Type B pancreatic cell (in vitro differentiated cells): ENCODE results near the gene RAG2. TPM values are rescaled to one million over a fixed set of nuclear protein-coding genes. Genes with fewer than 3 reads are reported as not detected.

Experiments
- DNase-seq: peaks from one replicate; pipeline ENCODE4 v3.0.0; 2021; ENCODE audit warnings: mixed read lengths; ENCODE audit not compliant: unreplicated experiment; ENCODE audit errors: extremely low spot score
- H3K27ac Mint-ChIP-seq: 2 replicates; pipeline ENCODE4 v1.8.0; 2021; ENCODE audit warnings: mild to moderate bottlenecking, mixed read lengths
- H3K27me3 Mint-ChIP-seq: 2 replicates; pipeline ENCODE4 v1.8.0; 2021; ENCODE audit warnings: mixed read lengths
- H3K36me3 Mint-ChIP-seq: 2 replicates; pipeline ENCODE4 v1.8.0; 2021; ENCODE audit warnings: mixed read lengths
- H3K4me1 Mint-ChIP-seq: one replicate; pipeline ENCODE4 v1.8.0; 2021; ENCODE audit warnings: mixed read lengths; ENCODE audit not compliant: unreplicated experiment
- H3K4me3 Mint-ChIP-seq: 2 replicates; pipeline ENCODE4 v1.8.0; 2021; ENCODE audit warnings: mild to moderate bottlenecking, mixed read lengths
- H3K9me3 Mint-ChIP-seq: 2 replicates; pipeline ENCODE4 v1.8.0; 2021; ENCODE audit warnings: mixed read lengths
- total RNA-seq: library from RNA; stranded (reverse); gene quantifications from 2 replicates; pipeline ENCODE4 v1.2.1, GENCODE V29; 2021; ENCODE audit warnings: low replicate concordance
- TF ChIP-seq, protein P1 (sequence below): fragments of 200-600 bp; sonication (generic); conservative IDR thresholded peaks from 2 replicates; pipeline ENCODE4 v1.5.0; 2021; ENCODE audit warnings: antibody characterized with exemption, mild to moderate bottlenecking

Gene RAG2
- total RNA-seq, 1 donor from 2014 or later, result not detected

DNA sequence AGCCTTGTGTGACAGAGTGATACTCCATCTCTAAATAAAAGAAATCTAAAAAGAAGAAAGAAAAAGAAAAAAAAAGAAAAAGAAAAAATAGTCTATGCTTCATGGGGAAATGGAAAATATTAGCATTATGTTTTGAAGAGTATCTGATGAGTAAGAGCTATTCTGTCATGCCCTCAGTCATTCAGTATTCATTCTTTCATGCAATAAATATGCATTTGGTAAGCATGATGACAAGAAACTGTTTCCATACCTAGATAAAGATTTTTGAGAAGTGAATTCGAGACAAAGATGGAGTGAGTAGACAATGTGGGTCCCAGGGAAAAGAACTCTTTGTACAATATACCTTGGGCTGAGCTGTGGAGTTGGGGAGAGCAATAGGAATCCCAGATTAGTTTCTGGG is 9.9 kb downstream of the RAG2 start:
- DNase-seq, result no peak
- no peaks in the 10 kb centered on the region for H3K4me1 Mint-ChIP-seq
- H3K27ac Mint-ChIP-seq, result no peak overlapping the region
- H3K27me3 Mint-ChIP-seq, result peaks cover 79% of the 10 kb centered on the region
- no peaks in the 10 kb centered on the region for H3K9me3 Mint-ChIP-seq
- no peak overlapping the region for H3K4me3 Mint-ChIP-seq
- no peaks in the 10 kb centered on the region for H3K36me3 Mint-ChIP-seq
- TF ChIP-seq, protein P1, sequence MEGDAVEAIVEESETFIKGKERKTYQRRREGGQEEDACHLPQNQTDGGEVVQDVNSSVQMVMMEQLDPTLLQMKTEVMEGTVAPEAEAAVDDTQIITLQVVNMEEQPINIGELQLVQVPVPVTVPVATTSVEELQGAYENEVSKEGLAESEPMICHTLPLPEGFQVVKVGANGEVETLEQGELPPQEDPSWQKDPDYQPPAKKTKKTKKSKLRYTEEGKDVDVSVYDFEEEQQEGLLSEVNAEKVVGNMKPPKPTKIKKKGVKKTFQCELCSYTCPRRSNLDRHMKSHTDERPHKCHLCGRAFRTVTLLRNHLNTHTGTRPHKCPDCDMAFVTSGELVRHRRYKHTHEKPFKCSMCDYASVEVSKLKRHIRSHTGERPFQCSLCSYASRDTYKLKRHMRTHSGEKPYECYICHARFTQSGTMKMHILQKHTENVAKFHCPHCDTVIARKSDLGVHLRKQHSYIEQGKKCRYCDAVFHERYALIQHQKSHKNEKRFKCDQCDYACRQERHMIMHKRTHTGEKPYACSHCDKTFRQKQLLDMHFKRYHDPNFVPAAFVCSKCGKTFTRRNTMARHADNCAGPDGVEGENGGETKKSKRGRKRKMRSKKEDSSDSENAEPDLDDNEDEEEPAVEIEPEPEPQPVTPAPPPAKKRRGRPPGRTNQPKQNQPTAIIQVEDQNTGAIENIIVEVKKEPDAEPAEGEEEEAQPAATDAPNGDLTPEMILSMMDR, result no peak

DNA sequence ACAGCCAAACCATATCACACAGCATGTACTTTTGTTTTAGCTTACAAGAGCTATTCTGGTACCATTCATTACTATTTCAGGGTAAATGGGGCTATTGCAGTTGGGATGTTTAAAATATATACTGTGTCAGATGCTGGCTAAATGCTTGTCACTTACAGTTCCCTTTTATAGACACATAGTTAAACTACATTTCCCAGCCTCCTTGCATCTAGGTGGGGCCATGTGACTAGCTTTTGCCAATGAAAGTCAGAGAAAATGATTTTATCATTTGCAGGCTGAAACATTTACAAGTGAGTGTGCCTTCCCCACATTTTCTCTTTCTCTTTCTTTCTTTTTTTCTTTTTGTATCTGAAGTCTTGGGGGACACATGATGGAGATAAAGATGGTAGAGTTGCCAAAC is 11.5 kb downstream of the RAG2 start:
- Mint-ChIP-seq H3K27me3 (peaks cover 73% of the 10 kb centered on the region), H3K9me3 (peaks cover 4% of the 10 kb centered on the region), H3K27ac (no peak overlapping the region), H3K4me1 (no peaks in the 10 kb centered on the region), H3K36me3 (no peaks in the 10 kb centered on the region), H3K4me3 (no peak overlapping the region)
- TF ChIP-seq, protein P1, result no peak
- no peak for DNase-seq

DNA sequence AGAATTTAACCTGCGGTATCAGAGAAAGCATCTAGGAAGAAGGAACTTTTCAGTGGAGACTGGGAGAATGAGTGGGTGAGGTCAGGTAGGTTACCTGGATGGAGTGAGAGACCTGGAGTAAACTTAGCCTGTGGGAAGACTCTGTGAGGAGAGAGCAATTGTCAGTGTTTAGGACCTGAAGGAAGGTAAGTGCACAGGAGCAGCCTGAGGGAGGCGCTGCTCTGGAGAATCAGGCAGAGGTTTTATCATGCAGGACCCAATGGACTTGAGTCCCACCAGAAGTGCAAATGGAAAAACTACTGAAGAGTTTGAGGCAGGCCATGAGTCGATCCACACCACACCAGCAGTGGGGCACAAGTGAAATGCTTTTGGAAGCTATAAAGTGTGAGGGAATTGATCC is 14.4 kb downstream of the RAG2 start:
- Mint-ChIP-seq H3K4me1 (no peaks in the 10 kb centered on the region), H3K36me3 (no peaks in the 10 kb centered on the region), H3K27ac (no peak overlapping the region), H3K27me3 (peaks cover 49% of the 10 kb centered on the region), H3K4me3 (no peak overlapping the region), H3K9me3 (peaks cover 4% of the 10 kb centered on the region)
- TF ChIP-seq, protein P1, result no peak
- no peak for DNase-seq

DNA sequence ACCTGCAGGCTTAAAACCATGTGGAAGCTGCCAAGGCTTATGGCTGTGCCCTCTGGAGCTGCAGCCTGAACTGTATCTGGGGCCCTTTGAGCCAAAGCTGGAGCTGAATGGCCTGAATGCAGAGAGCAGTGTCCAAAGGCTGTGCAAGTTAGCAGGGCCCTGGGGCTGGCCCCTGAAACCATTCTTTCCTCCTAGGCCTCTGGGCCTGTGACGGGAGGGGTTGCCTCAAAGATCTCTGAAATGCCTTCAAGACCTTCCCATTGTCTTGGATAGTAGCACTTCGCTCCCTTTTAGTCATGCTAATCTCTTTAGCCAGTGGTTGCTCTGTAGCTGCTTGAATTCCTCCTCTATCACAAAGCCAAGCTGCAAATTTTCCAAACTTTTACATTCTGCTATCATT is 16.5 kb downstream of the RAG2 start:
- H3K9me3 Mint-ChIP-seq, result peaks cover 4% of the 10 kb centered on the region
- H3K4me1 Mint-ChIP-seq, result no peaks in the 10 kb centered on the region
- H3K27ac Mint-ChIP-seq, result no peak overlapping the region
- peaks cover 28% of the 10 kb centered on the region for H3K27me3 Mint-ChIP-seq
- DNase-seq, result no peak
- no peak overlapping the region for H3K4me3 Mint-ChIP-seq
- TF ChIP-seq, protein P1, result no peak
- H3K36me3 Mint-ChIP-seq, result no peaks in the 10 kb centered on the region

DNA sequence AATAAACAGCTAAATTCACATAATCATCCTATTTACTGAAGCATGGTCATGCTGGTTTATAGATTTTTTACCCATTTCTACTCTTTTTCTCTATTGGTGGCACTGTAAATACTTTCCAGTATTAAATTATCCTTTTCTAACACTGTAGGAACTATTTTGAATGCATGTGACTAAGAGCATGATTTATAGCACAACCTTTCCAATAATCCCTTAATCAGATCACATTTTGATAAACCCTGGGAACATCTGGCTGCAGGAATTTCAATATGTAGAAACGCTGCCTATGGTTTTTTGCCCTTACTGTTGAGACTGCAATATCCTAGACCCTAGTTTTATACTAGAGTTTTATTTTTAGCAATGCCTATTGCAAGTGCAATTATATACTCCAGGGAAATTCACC is 19.6 kb downstream of the RAG2 start:
- no peaks in the 10 kb centered on the region for H3K4me1 Mint-ChIP-seq
- H3K27ac Mint-ChIP-seq, result no peak overlapping the region
- DNase-seq, result no peak
- H3K36me3 Mint-ChIP-seq, result no peaks in the 10 kb centered on the region
- H3K9me3 Mint-ChIP-seq, result peaks cover 4% of the 10 kb centered on the region
- TF ChIP-seq, protein P1, result no peak
- no peak overlapping the region for H3K4me3 Mint-ChIP-seq
- H3K27me3 Mint-ChIP-seq, result peaks cover 14% of the 10 kb centered on the region

DNA sequence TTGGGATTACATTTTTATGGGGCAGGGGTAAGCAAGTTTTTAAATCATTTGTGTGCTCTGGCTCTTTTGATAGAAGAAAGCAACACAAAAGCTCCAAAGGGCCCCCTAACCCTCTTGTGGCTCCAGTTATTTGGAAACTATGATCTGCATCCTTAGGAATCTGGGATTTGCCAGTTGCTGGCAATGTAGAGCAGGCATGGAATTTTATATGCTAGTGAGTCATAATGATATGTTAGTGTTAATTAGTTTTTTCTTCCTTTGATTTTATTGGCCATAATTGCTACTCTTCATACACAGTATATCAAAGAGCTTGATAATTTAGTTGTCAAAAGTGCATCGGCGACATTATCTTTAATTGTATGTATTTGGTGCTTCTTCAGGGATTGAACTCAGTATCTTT is 20.2 kb downstream of the RAG2 start:
- no peaks in the 10 kb centered on the region for H3K4me1 Mint-ChIP-seq
- TF ChIP-seq, protein P1, result no peak
- H3K9me3 Mint-ChIP-seq, result peaks cover 4% of the 10 kb centered on the region
- peaks cover 12% of the 10 kb centered on the region for H3K27me3 Mint-ChIP-seq
- no peak for DNase-seq
- H3K27ac Mint-ChIP-seq, result no peak overlapping the region
- no peaks in the 10 kb centered on the region for H3K36me3 Mint-ChIP-seq
- no peak overlapping the region for H3K4me3 Mint-ChIP-seq
